MM.1S (cell line): ENCODE results near the gene MAS1.

ENCODE experiments used
- EZH2phosphoT487 ChIP-seq: fragments of 300-600 bp; sonication (generic); IDR thresholded peaks from 2 replicates; pipeline ENCODE4 v1.6.1; 2018; ENCODE audit warnings: antibody characterized with exemption, low read length
- TF ChIP-seq, protein P1 (sequence below): fragments of 300-600 bp; sonication (generic); IDR thresholded peaks from 2 replicates; pipeline ENCODE4 v1.5.1; 2016; ENCODE audit warnings: antibody characterized with exemption, low read length, mixed read lengths

- TF ChIP-seq, protein P1, sequence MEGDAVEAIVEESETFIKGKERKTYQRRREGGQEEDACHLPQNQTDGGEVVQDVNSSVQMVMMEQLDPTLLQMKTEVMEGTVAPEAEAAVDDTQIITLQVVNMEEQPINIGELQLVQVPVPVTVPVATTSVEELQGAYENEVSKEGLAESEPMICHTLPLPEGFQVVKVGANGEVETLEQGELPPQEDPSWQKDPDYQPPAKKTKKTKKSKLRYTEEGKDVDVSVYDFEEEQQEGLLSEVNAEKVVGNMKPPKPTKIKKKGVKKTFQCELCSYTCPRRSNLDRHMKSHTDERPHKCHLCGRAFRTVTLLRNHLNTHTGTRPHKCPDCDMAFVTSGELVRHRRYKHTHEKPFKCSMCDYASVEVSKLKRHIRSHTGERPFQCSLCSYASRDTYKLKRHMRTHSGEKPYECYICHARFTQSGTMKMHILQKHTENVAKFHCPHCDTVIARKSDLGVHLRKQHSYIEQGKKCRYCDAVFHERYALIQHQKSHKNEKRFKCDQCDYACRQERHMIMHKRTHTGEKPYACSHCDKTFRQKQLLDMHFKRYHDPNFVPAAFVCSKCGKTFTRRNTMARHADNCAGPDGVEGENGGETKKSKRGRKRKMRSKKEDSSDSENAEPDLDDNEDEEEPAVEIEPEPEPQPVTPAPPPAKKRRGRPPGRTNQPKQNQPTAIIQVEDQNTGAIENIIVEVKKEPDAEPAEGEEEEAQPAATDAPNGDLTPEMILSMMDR: no peak
- TF ChIP-seq EZH2phosphoT487: no peak
These were observed 19.6 kb downstream of the MAS1 start for GRCh38 chr6:159910342-159910741.
